ENCODE measurements around the gene PLEKHJ1. TPM values are rescaled to one million over a fixed set of nuclear protein-coding genes. Genes with fewer than 3 reads are reported as not detected.

The PLEKHJ1 gene
- total and polyA plus RNA-seq, 2 of the 8 experiments (the other 6 are each of a cell fraction or from before 2014, with no cell fraction given) = 135 to 187 TPM

DNA sequence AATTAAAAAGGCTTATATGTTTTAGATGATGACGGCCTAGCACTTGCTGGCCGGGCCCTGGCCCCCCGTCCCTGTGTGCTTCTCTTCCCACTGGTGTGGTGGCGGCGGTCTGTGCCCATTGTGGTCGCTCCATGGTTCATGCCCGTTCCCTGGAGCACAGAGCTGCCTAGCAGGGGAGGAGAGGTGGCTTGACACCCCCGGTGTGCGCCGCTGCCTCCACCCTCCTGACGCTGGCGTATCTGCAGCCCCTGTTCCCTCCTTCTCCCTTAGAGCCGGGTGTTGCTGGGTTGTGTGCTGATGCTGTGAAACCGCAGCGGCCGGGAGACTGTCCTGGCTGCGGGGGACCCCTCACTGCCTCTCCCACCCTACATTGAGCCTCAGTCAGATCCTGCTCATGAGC, 43.3 kb downstream of the PLEKHJ1 start:
- WGBS, 2 experiments (ENCODE audit: extremely low coverage in 1 of 2, insufficient coverage in 1 of 2, insufficient read length in 1 of 2, insufficient replicate concordance in 2 of 2, low coverage in 1 of 2, low lambda C conversion rate in 2 of 2, missing lambda C conversion rate in 1 of 2) = 90% methylated on average over 17 of the region's 17 CpGs; no CpG with 5 or more reads in 1 of the 2 experiments
- peaks cover 11% of the 10 kb centered on the region for H3K79me1 ChIP-seq (ENCODE audit: low read depth, low read length)
- DNase-seq (ENCODE audit: low read depth in 1 of 2, low spot score in 2 of 2) (no peak), FAIRE-seq (no peak)
- no peak overlapping the region for H4K5ac ChIP-seq (ENCODE audit: insufficient read length, low read depth, low read length)
- H2BK12ac ChIP-seq (ENCODE audit: low read depth, low read length) = no peak overlapping the region
- no peaks in the 10 kb centered on the region for H3K4me1 ChIP-seq (replicated peaks in 1 of 4; ENCODE audit: control insufficient read depth in 3 of 4, insufficient read depth in 4 of 4, low read length in 3 of 4)
- no peak overlapping the region for H3K27ac ChIP-seq (ENCODE audit: low read depth, low read length)
- no peak overlapping the region for H2AFZ ChIP-seq (ENCODE audit: low read length)
- H3K27me3 ChIP-seq (replicated peaks in 1 of 4; ENCODE audit: control insufficient read depth in 3 of 4, extremely low read depth in 1 of 4, insufficient read depth in 3 of 4, low read length in 3 of 4) = no peaks in the 10 kb centered on the region
- ChIA-PET POLR2A (ENCODE audit: partially characterized antibody) (no interaction called here), CTCF (ENCODE audit: partially characterized antibody) (interaction anchor here (1.0 kb wide), 1 partner anchor 12 kb away, joined by 3 read pairs; no protein-coding TSS in a partner anchor)
- H2BK15ac ChIP-seq (ENCODE audit: low read length) = no peak overlapping the region
- H3K4me3 ChIP-seq (ENCODE audit: extremely low read depth in 1 of 4, insufficient read depth in 2 of 4, low read depth in 3 of 4, low read length in 4 of 4) = no peak overlapping the region
- H3K14ac ChIP-seq (ENCODE audit: insufficient read length) = no peak overlapping the region
- no peak overlapping the region for H2BK5ac ChIP-seq (ENCODE audit: low read depth, low read length)
- H3K56ac ChIP-seq (replicated peaks; ENCODE audit: insufficient read length, low read depth, low read length) = no peak overlapping the region
- H3K36me3 ChIP-seq (ENCODE audit: control insufficient read depth in 2 of 4, insufficient read depth in 4 of 4, low read length in 3 of 4) = peaks cover 6 to 29% (median 14%) of the 10 kb centered on the region in 4 experiments; a peak in 7 of 8 replicates
- no peak overlapping the region for H2AK5ac ChIP-seq (ENCODE audit: low read depth, low read length)
- no peak overlapping the region for H3K18ac ChIP-seq (ENCODE audit: extremely low read depth, low read length)
- no peaks in the 10 kb centered on the region for H3K23me2 ChIP-seq (ENCODE audit: low read depth, low read length)
- no peak overlapping the region for H3K4me2 ChIP-seq (ENCODE audit: insufficient read depth in 1 of 2, low read depth in 2 of 2, low read length in 2 of 2)
- no peak overlapping the region for H3K23ac ChIP-seq (ENCODE audit: insufficient read length)
- H3K9ac ChIP-seq (replicated peaks in 1 of 4; ENCODE audit: extremely low read depth in 1 of 4, low read depth in 3 of 4, low read length in 3 of 4) = no peak overlapping the region
- H2BK20ac ChIP-seq (ENCODE audit: low read length) = no peak overlapping the region
- no peaks in the 10 kb centered on the region for H3K9me3 ChIP-seq (ENCODE audit: insufficient read depth in 2 of 2, low read depth in 1 of 2, low read length in 1 of 2)
- H4K20me1 ChIP-seq (replicated peaks in 1 of 2; ENCODE audit: control insufficient read depth in 1 of 2, insufficient read depth in 2 of 2, low read length in 2 of 2) = peaks cover 8 to 32% of the 10 kb centered on the region in 2 experiments
- no peak overlapping the region for H4K8ac ChIP-seq (ENCODE audit: extremely low read depth, insufficient read depth, low read length)
- H2BK120ac ChIP-seq (replicated peaks; ENCODE audit: low read depth, low read length) = no peak overlapping the region
- peaks cover 0 to 15% of the 10 kb centered on the region in 2 experiments; a peak in 2 of 4 replicates for H3K79me2 ChIP-seq (ENCODE audit: control insufficient read depth in 1 of 2, insufficient read depth in 2 of 2, low read length in 2 of 2)
- H3K4ac ChIP-seq (replicated peaks; ENCODE audit: insufficient read length, low read depth, low read length) = no peak overlapping the region
- H4K91ac ChIP-seq (replicated peaks; ENCODE audit: insufficient read length, low read length) = no peak overlapping the region
- TF ChIP-seq CBX5 (IDR thresholded peaks at IDR 0.05; ENCODE audit: low read depth, low read length) (no peak), CREB1 (IDR thresholded peaks at IDR 0.05) (no peak), BRCA1 (IDR thresholded peaks at IDR 0.05; ENCODE audit: low read depth, low read length) (no peak), EGR1 (IDR thresholded peaks at IDR 0.05; ENCODE audit: borderline replicate concordance, low read depth, low read length) (no peak), EP300 (IDR thresholded peaks at IDR 0.05; ENCODE audit: borderline replicate concordance in 1 of 2, low read depth in 2 of 2, low read length in 2 of 2) (no peak), EZH2 (IDR thresholded peaks at IDR 0.05; ENCODE audit: low read depth, low read length, severe bottlenecking) (no peak), SP1 (IDR thresholded peaks at IDR 0.05; ENCODE audit: low read depth, low read length) (no peak), BACH1 (IDR thresholded peaks at IDR 0.05; ENCODE audit: low read length) (no peak), POLR2A (IDR thresholded peaks at IDR 0.05; ENCODE audit: control extremely low read depth in 1 of 2, low read depth in 2 of 2, low read length in 2 of 2) (no peak), CBX8 (IDR thresholded peaks at IDR 0.05; ENCODE audit: borderline replicate concordance, low read depth, low read length) (no peak), JUND (IDR thresholded peaks at IDR 0.05; ENCODE audit: low read length) (no peak), CEBPB (IDR thresholded peaks at IDR 0.05; ENCODE audit: low read depth, low read length) (no peak)
- TF ChIP-seq, protein P1, sequence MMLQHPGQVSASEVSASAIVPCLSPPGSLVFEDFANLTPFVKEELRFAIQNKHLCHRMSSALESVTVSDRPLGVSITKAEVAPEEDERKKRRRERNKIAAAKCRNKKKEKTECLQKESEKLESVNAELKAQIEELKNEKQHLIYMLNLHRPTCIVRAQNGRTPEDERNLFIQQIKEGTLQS (IDR thresholded peaks at IDR 0.05; ENCODE audit: insufficient read depth, low read depth, low read length) = no peak
- TF ChIP-seq, protein P2, sequence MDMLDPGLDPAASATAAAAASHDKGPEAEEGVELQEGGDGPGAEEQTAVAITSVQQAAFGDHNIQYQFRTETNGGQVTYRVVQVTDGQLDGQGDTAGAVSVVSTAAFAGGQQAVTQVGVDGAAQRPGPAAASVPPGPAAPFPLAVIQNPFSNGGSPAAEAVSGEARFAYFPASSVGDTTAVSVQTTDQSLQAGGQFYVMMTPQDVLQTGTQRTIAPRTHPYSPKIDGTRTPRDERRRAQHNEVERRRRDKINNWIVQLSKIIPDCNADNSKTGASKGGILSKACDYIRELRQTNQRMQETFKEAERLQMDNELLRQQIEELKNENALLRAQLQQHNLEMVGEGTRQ (IDR thresholded peaks at IDR 0.05; ENCODE audit: low read length) = no peak
